CD4-positive, alpha-beta T cell treated with Interleukin-4 for 1 hour (primary cell): ENCODE measurements around the gene ROBO1.

ENCODE experiments used
- DNase-seq, 2 donors: peaks; one replicate each; pipeline ENCODE4 v3.0.0-alpha.2; 2020 to 2022

The ROBO1 gene

GRCh38 chr3:79436387-79436786 lies 331.4 kb downstream of the ROBO1 start:
- no peak for DNase-seq

GRCh38 chr3:79427081-79427480 lies 340.7 kb downstream of the ROBO1 start:
- DNase-seq = no peak

- DNase-seq = no peak
Measured at GRCh38 chr3:79424811-79425210, 343.0 kb downstream of the ROBO1 start.

GRCh38 chr3:79423417-79423816 lies 344.4 kb downstream of the ROBO1 start:
- DNase-seq = no peak

GRCh38 chr3:79421273-79421672 lies 346.5 kb downstream of the ROBO1 start:
- DNase-seq = no peak

- DNase-seq = no peak
Measured at GRCh38 chr3:79418855-79419621, 348.8 kb downstream of the ROBO1 start.

GRCh38 chr3:79415356-79415755 lies 352.4 kb downstream of the ROBO1 start:
- DNase-seq = no peak

GRCh38 chr3:79414806-79415205 lies 353.0 kb downstream of the ROBO1 start:
- DNase-seq = no peak

GRCh38 chr3:79414035-79414434 lies 353.8 kb downstream of the ROBO1 start:
- no peak for DNase-seq

GRCh38 chr3:79412537-79412936 lies 355.3 kb downstream of the ROBO1 start:
- no peak for DNase-seq

- no peak for DNase-seq
Measured at GRCh38 chr3:79410617-79411016, 357.2 kb downstream of the ROBO1 start.

GRCh38 chr3:79410136-79410535 lies 357.7 kb downstream of the ROBO1 start:
- DNase-seq = no peak

- DNase-seq = no peak
Measured at GRCh38 chr3:79406175-79406574, 361.6 kb downstream of the ROBO1 start.

GRCh38 chr3:79405183-79405582 lies 362.6 kb downstream of the ROBO1 start:
- no peak for DNase-seq

- DNase-seq = no peak
Measured at GRCh38 chr3:79396595-79396994, 371.2 kb downstream of the ROBO1 start.

- no peak for DNase-seq
Measured at GRCh38 chr3:79392479-79392878, 375.3 kb downstream of the ROBO1 start.

- no peak for DNase-seq
Measured at GRCh38 chr3:79390352-79390751, 377.4 kb downstream of the ROBO1 start.

- DNase-seq = no peak
Measured at GRCh38 chr3:79385211-79385610, 382.6 kb downstream of the ROBO1 start.

GRCh38 chr3:79383402-79384012 lies 384.3 kb downstream of the ROBO1 start:
- DNase-seq = no peak

GRCh38 chr3:79380581-79380980 lies 387.2 kb downstream of the ROBO1 start:
- no peak for DNase-seq

- DNase-seq = no peak
Measured at GRCh38 chr3:79378064-79378463, 389.7 kb downstream of the ROBO1 start.

- no peak for DNase-seq
Measured at GRCh38 chr3:79369306-79369705, 398.5 kb downstream of the ROBO1 start.

GRCh38 chr3:79368403-79368802 lies 399.4 kb downstream of the ROBO1 start:
- no peak for DNase-seq

- DNase-seq = no peak
Measured at GRCh38 chr3:79367803-79368202, 400.0 kb downstream of the ROBO1 start.

GRCh38 chr3:79367066-79367465 lies 400.7 kb downstream of the ROBO1 start:
- DNase-seq = no peak
